KMS-11 (cell line): Measurements from ENCODE around the gene ERAP2.

Source experiments
- H2AFZ ChIP-seq: fragments of 200-600 bp; sonication (generic); 2 replicates; pipeline ENCODE4 v1.6.1; 2016; ENCODE audit warnings: antibody characterized with exemption, mixed run types, low read depth
- H3K27ac ChIP-seq: fragments of 200-600 bp; sonication (generic); 2 replicates; pipeline ENCODE4 v1.6.1; 2016; ENCODE audit warnings: mild to moderate bottlenecking, mixed run types
- H3K27me3 ChIP-seq: fragments of 200-600 bp; sonication (generic); 2 replicates; pipeline ENCODE4 v1.6.1; 2017; ENCODE audit warnings: mild to moderate bottlenecking, low read depth, mixed run types, moderate library complexity; ENCODE audit not compliant: insufficient read depth
- H3K36me3 ChIP-seq: fragments of 200-600 bp; sonication (generic); 2 replicates; pipeline ENCODE4 v1.6.1; 2017; ENCODE audit warnings: mild to moderate bottlenecking, mixed run types; ENCODE audit not compliant: insufficient read depth
- H3K4me1 ChIP-seq: fragments of 200-600 bp; sonication (generic); 2 replicates; pipeline ENCODE4 v1.6.1; 2016; ENCODE audit warnings: mild to moderate bottlenecking, low read depth, mixed run types; ENCODE audit not compliant: poor library complexity, severe bottlenecking
- H3K4me2 ChIP-seq: fragments of 200-600 bp; sonication (generic); 2 replicates; pipeline ENCODE4 v1.7.0; 2016; ENCODE audit warnings: mild to moderate bottlenecking, mixed run types
- H3K4me3 ChIP-seq: fragments of 200-600 bp; sonication (generic); IDR thresholded peaks from 2 replicates; pipeline ENCODE4 v1.6.1; 2017; ENCODE audit warnings: low read depth, low read length, mixed read lengths; ENCODE audit not compliant: insufficient read depth
- H3K79me2 ChIP-seq: fragments of 200-600 bp; sonication (generic); 2 replicates; pipeline ENCODE4 v1.6.1; 2016; ENCODE audit warnings: low read depth, mixed run types; ENCODE audit not compliant: insufficient read depth
- H3K9ac ChIP-seq: fragments of 200-600 bp; sonication (generic); 2 replicates; pipeline ENCODE4 v1.6.1; 2016; ENCODE audit warnings: mild to moderate bottlenecking, mixed run types
- H4K20me1 ChIP-seq: fragments of 200-600 bp; sonication (generic); 2 replicates; pipeline ENCODE4 v1.6.1; 2016; ENCODE audit warnings: mild to moderate bottlenecking, mixed run types; ENCODE audit not compliant: insufficient read depth
- TF ChIP-seq, protein P1 (sequence below): fragments of 200-600 bp; sonication (generic); conservative IDR thresholded peaks from 2 replicates; pipeline ENCODE4 v1.6.1; 2017; ENCODE audit warnings: low read depth, mild to moderate bottlenecking, antibody characterized with exemption, low read length, moderate library complexity, mixed read lengths

ERAP2 gene

DNA sequence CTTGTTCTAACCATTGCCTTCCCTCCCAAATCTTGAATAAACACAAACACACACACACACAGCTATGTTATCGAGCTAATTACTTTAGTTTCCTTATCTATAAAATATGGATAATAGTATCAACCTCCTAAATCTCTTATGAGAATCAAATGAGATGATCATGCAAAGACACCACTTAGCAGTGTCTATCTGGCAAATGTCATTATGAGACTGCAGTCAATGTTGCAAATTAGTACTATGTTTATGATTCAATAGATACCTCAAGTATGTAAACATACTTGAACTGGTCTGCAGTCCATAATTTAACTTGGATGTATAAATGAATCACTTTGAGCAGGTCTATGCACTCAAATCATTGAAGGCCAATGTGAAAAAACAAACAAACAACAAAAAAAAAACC lies 22.2 kb upstream of the ERAP2 start:
- Histone ChIP-seq H3K27me3 (no peaks in the 10 kb centered on the region), H3K9ac (no peak overlapping the region), H3K4me2 (no peak overlapping the region), H3K27ac (no peak overlapping the region), H3K4me3 (no peak overlapping the region), H2AFZ (no peak overlapping the region), H3K4me1 (no peaks in the 10 kb centered on the region), H4K20me1 (no peaks in the 10 kb centered on the region), H3K36me3 (no peaks in the 10 kb centered on the region), H3K79me2 (no peaks in the 10 kb centered on the region)
- TF ChIP-seq, protein P1, sequence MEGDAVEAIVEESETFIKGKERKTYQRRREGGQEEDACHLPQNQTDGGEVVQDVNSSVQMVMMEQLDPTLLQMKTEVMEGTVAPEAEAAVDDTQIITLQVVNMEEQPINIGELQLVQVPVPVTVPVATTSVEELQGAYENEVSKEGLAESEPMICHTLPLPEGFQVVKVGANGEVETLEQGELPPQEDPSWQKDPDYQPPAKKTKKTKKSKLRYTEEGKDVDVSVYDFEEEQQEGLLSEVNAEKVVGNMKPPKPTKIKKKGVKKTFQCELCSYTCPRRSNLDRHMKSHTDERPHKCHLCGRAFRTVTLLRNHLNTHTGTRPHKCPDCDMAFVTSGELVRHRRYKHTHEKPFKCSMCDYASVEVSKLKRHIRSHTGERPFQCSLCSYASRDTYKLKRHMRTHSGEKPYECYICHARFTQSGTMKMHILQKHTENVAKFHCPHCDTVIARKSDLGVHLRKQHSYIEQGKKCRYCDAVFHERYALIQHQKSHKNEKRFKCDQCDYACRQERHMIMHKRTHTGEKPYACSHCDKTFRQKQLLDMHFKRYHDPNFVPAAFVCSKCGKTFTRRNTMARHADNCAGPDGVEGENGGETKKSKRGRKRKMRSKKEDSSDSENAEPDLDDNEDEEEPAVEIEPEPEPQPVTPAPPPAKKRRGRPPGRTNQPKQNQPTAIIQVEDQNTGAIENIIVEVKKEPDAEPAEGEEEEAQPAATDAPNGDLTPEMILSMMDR = no peak

DNA sequence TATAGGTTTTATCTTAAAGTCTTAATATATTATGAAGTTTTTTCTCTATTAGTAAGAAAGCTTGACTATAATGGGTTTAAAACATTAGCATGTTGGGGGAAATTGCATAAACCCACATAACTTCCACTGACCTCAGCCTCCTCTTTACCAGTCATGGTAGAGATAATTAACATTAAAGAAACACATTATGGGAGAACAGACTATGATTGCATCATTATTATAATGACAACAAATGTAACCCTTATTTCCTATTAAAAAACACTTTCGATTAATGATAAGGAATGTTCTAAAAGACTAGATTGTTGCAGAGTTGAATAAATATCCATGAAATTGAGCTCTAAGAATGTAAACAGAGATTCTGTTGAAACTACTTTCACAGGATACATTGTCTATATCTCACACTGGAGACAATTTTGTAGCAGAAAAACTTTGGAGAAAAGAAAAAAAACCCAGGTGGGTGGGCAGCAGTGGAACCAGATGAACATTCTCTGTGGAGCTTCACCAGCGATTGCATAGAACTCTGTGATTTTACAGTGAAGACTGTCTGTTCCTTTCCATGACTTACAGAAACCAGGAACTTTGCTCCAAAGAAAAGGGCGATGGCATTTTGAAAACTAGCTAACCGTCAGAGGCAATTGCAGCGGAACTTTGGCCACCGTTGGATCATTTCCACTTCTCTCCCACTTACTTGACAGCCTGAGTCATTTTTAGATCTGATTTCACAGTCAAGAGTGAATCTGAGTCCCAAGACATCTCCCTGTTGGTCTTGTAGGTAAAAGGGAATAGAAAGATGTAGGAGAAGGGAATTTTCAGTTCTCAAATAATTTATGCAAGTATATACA lies 21.0 kb upstream of the ERAP2 start:
- Histone ChIP-seq H3K9ac (no peak overlapping the region), H2AFZ (no peak overlapping the region), H3K4me3 (no peak overlapping the region), H3K27ac (no peak overlapping the region), H3K79me2 (no peaks in the 10 kb centered on the region), H3K36me3 (no peaks in the 10 kb centered on the region), H3K4me1 (no peaks in the 10 kb centered on the region), H3K27me3 (no peaks in the 10 kb centered on the region), H4K20me1 (no peaks in the 10 kb centered on the region), H3K4me2 (no peak overlapping the region)
- TF ChIP-seq, protein P1 = no peak

DNA sequence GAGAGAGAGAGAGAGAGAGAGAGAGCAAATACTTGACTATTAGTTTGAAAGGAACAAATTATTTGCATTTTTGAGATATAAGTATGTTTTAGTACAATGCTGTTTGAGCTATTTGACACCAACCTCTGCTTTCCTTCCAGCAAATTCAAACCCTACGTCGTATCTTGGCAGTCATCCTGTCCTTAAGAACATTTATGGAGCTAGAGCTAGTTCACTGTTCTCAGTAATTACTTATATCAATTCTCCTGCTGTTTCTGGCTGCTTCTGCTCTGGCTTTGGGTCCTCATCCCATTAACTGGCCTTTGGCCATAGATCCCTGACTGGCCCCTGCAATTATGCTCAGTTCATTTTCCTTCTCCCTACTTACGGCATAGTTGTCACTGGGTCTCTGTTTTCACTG lies 19.9 kb upstream of the ERAP2 start:
- H3K27me3 ChIP-seq = no peaks in the 10 kb centered on the region
- no peak overlapping the region for H3K4me3 ChIP-seq
- no peaks in the 10 kb centered on the region for H3K79me2 ChIP-seq
- H3K9ac ChIP-seq = no peak overlapping the region
- H3K36me3 ChIP-seq = no peaks in the 10 kb centered on the region
- H3K4me1 ChIP-seq = no peaks in the 10 kb centered on the region
- no peaks in the 10 kb centered on the region for H4K20me1 ChIP-seq
- TF ChIP-seq, protein P1 = no peak
- no peak overlapping the region for H2AFZ ChIP-seq
- no peak overlapping the region for H3K4me2 ChIP-seq
- no peak overlapping the region for H3K27ac ChIP-seq

DNA sequence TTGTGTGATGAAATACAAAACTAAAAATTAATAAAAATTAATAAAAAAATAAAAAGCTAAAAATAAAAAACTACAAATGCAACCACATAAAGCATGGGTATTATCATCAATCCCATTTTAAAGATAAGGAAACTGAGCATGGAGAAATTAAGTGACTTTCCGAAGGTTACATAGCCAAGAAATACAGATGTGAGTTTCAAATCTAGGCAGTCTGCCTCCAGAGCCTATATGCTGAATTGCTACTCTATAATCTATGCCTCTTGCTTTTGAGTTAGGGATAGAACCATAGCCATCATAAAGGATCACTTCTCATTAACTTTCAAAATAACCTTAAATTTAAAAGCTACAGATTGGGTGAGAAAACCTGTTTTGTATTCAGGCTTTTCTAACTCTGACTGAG lies 18.8 kb upstream of the ERAP2 start:
- no peak overlapping the region for H2AFZ ChIP-seq
- no peaks in the 10 kb centered on the region for H3K27me3 ChIP-seq
- no peak overlapping the region for H3K4me2 ChIP-seq
- no peaks in the 10 kb centered on the region for H3K36me3 ChIP-seq
- no peaks in the 10 kb centered on the region for H3K79me2 ChIP-seq
- H4K20me1 ChIP-seq = no peaks in the 10 kb centered on the region
- H3K27ac ChIP-seq = no peak overlapping the region
- H3K4me3 ChIP-seq = no peak overlapping the region
- TF ChIP-seq, protein P1 = no peak
- no peak overlapping the region for H3K9ac ChIP-seq
- H3K4me1 ChIP-seq = no peaks in the 10 kb centered on the region
